ENCODE measurements around the gene LRRC71. TPM values are rescaled to one million over a fixed set of nuclear protein-coding genes. Genes with fewer than 3 reads are reported as not detected.

The LRRC71 gene
- total and polyA plus RNA-seq, 5 donors from 2014 or later: not detected

GRCh38 chr1:156959925-156960324 is 39.5 kb downstream of the LRRC71 start:
- H3K4me3 ChIP-seq (ENCODE audit: low read depth, low read length): no peak overlapping the region
- peak overlapping the region in 1 of 3 donors; percentile 75 for H3K27ac Mint-ChIP-seq
- H3K27me3 Mint-ChIP-seq: no peaks in the 10 kb centered on the region
- peaks cover 0 to 3% (median 0%) of the 10 kb centered on the region in 7 donors for H3K9me3 Mint-ChIP-seq
- no peaks in the 10 kb centered on the region for H3K27me3 ChIP-seq (ENCODE audit: control insufficient read depth, insufficient read depth, low read length)
- H3K36me3 Mint-ChIP-seq: peaks cover 60% of the 10 kb centered on the region
- peak overlapping the region in 2 of 4 donors; percentile 54 to 87 for H3K4me3 Mint-ChIP-seq
- no peak for ATAC-seq (ENCODE audit: low read depth in 2 of 2)
- H3K27ac ChIP-seq (ENCODE audit: insufficient read depth, low read length, poor library complexity, severe bottlenecking): no peak overlapping the region
- H3K9me3 ChIP-seq (ENCODE audit: control insufficient read depth in 2 of 2, low read length in 2 of 2): peaks cover 0 to 4% of the 10 kb centered on the region in 2 experiments
- peaks cover 47% of the 10 kb centered on the region for H3K36me3 ChIP-seq (ENCODE audit: control insufficient read depth, insufficient read depth, low read length)
- peaks cover 13 to 62% (median 38%) of the 10 kb centered on the region in 4 donors for H3K4me1 Mint-ChIP-seq
- peaks cover 32% of the 10 kb centered on the region for H3K4me1 ChIP-seq (ENCODE audit: control insufficient read depth, insufficient read depth, low read length, poor library complexity, severe bottlenecking)
- DNase-seq: no peak

GRCh38 chr1:156961709-156962108 is 41.3 kb downstream of the LRRC71 start:
- peaks cover 0 to 3% (median 0%) of the 10 kb centered on the region in 7 donors for H3K9me3 Mint-ChIP-seq
- peaks cover 3% of the 10 kb centered on the region for H3K27me3 ChIP-seq (ENCODE audit: control insufficient read depth, insufficient read depth, low read length)
- ATAC-seq (ENCODE audit: low read depth in 2 of 2) (peak; percentile 39 to 41), DNase-seq (peak in 2 of 3 donors; percentile 53 to 81)
- H3K27me3 Mint-ChIP-seq: peaks cover 13% of the 10 kb centered on the region
- peaks cover 0 to 4% of the 10 kb centered on the region in 2 experiments for H3K9me3 ChIP-seq (ENCODE audit: control insufficient read depth in 2 of 2, low read length in 2 of 2)
- H3K4me1 ChIP-seq (ENCODE audit: control insufficient read depth, insufficient read depth, low read length, poor library complexity, severe bottlenecking): peaks cover 32% of the 10 kb centered on the region
- H3K36me3 ChIP-seq (ENCODE audit: control insufficient read depth, insufficient read depth, low read length): peaks cover 29% of the 10 kb centered on the region
- H3K4me1 Mint-ChIP-seq: peaks cover 13 to 70% (median 41%) of the 10 kb centered on the region in 4 donors
- H3K27ac Mint-ChIP-seq: peak overlapping the region; percentile 22 to 80 (median 75)
- H3K4me3 ChIP-seq (ENCODE audit: low read depth, low read length): peak overlapping the region; percentile 39
- H3K36me3 Mint-ChIP-seq: peaks cover 47% of the 10 kb centered on the region
- peak overlapping the region; percentile 76 to 87 (median 80) for H3K4me3 Mint-ChIP-seq
- H3K27ac ChIP-seq (ENCODE audit: insufficient read depth, low read length, poor library complexity, severe bottlenecking): no peak overlapping the region

- peaks cover 29% of the 10 kb centered on the region for H3K36me3 Mint-ChIP-seq
- peaks cover 13 to 63% (median 36%) of the 10 kb centered on the region in 4 donors for H3K4me1 Mint-ChIP-seq
- peaks cover 0 to 3% (median 0%) of the 10 kb centered on the region in 7 donors for H3K9me3 Mint-ChIP-seq
- Histone ChIP-seq H3K4me3 (ENCODE audit: low read depth, low read length) (peak overlapping the region; percentile 88), H3K27ac (ENCODE audit: insufficient read depth, low read length, poor library complexity, severe bottlenecking) (peak overlapping the region; percentile 52), H3K4me1 (ENCODE audit: control insufficient read depth, insufficient read depth, low read length, poor library complexity, severe bottlenecking) (peaks cover 32% of the 10 kb centered on the region), H3K9me3 (ENCODE audit: control insufficient read depth in 2 of 2, low read length in 2 of 2) (peaks cover 0 to 4% of the 10 kb centered on the region in 2 experiments), H3K27me3 (ENCODE audit: control insufficient read depth, insufficient read depth, low read length) (peaks cover 7% of the 10 kb centered on the region), H3K36me3 (ENCODE audit: control insufficient read depth, insufficient read depth, low read length) (peaks cover 14% of the 10 kb centered on the region)
- peak overlapping the region; percentile 91 to 97 (median 95) for H3K27ac Mint-ChIP-seq
- peak overlapping the region; percentile 85 to 99 (median 92) for H3K4me3 Mint-ChIP-seq
- H3K27me3 Mint-ChIP-seq: peaks cover 29% of the 10 kb centered on the region
- ATAC-seq (ENCODE audit: low read depth in 2 of 2): peak; percentile 79 to 86
- peak in 2 of 3 donors; percentile 53 to 91 for DNase-seq
These were observed 43.2 kb downstream of the LRRC71 start for GRCh38 chr1:156963621-156964020.

GRCh38 chr1:156964441-156964840 is 44.0 kb downstream of the LRRC71 start:
- ATAC-seq (ENCODE audit: low read depth in 2 of 2) (no peak), DNase-seq (no peak)
- Mint-ChIP-seq H3K4me1 (peaks cover 13 to 57% (median 34%) of the 10 kb centered on the region in 4 donors), H3K4me3 (peak overlapping the region; percentile 63 to 99 (median 88)), H3K27ac (peak overlapping the region; percentile 12 to 95 (median 91)), H3K9me3 (peaks cover 0 to 3% (median 0%) of the 10 kb centered on the region in 7 donors), H3K27me3 (peaks cover 34% of the 10 kb centered on the region), H3K36me3 (peaks cover 25% of the 10 kb centered on the region)
- peaks cover 32% of the 10 kb centered on the region for H3K4me1 ChIP-seq (ENCODE audit: control insufficient read depth, insufficient read depth, low read length, poor library complexity, severe bottlenecking)
- H3K27ac ChIP-seq (ENCODE audit: insufficient read depth, low read length, poor library complexity, severe bottlenecking): no peak overlapping the region
- peaks cover 7% of the 10 kb centered on the region for H3K27me3 ChIP-seq (ENCODE audit: control insufficient read depth, insufficient read depth, low read length)
- H3K9me3 ChIP-seq (ENCODE audit: control insufficient read depth in 2 of 2, low read length in 2 of 2): peaks cover 0 to 4% of the 10 kb centered on the region in 2 experiments
- peak overlapping the region; percentile 88 for H3K4me3 ChIP-seq (ENCODE audit: low read depth, low read length)
- peaks cover 8% of the 10 kb centered on the region for H3K36me3 ChIP-seq (ENCODE audit: control insufficient read depth, insufficient read depth, low read length)

- Mint-ChIP-seq H3K9me3 (peaks cover 0 to 5% (median 0%) of the 10 kb centered on the region in 7 donors), H3K27ac (no peak overlapping the region), H3K4me1 (peaks cover 0 to 14% (median 8%) of the 10 kb centered on the region in 4 donors), H3K4me3 (no peak overlapping the region), H3K36me3 (no peaks in the 10 kb centered on the region), H3K27me3 (peaks cover 50% of the 10 kb centered on the region)
- Histone ChIP-seq H3K36me3 (ENCODE audit: control insufficient read depth, insufficient read depth, low read length) (no peaks in the 10 kb centered on the region), H3K4me1 (ENCODE audit: control insufficient read depth, insufficient read depth, low read length, poor library complexity, severe bottlenecking) (peaks cover under 1% of the 10 kb centered on the region), H3K9me3 (ENCODE audit: control insufficient read depth in 2 of 2, low read length in 2 of 2) (no peaks in the 10 kb centered on the region), H3K4me3 (ENCODE audit: low read depth, low read length) (no peak overlapping the region), H3K27ac (ENCODE audit: insufficient read depth, low read length, poor library complexity, severe bottlenecking) (no peak overlapping the region), H3K27me3 (ENCODE audit: control insufficient read depth, insufficient read depth, low read length) (peaks cover 12% of the 10 kb centered on the region)
- DNase-seq (no peak), ATAC-seq (ENCODE audit: low read depth in 2 of 2) (no peak)
These were observed 49.1 kb downstream of the LRRC71 start for GRCh38 chr1:156969496-156969895.

- peaks cover 13% of the 10 kb centered on the region for H3K27me3 ChIP-seq (ENCODE audit: control insufficient read depth, insufficient read depth, low read length)
- H3K4me1 ChIP-seq (ENCODE audit: control insufficient read depth, insufficient read depth, low read length, poor library complexity, severe bottlenecking): no peaks in the 10 kb centered on the region
- H3K27me3 Mint-ChIP-seq: peaks cover 50% of the 10 kb centered on the region
- no peaks in the 10 kb centered on the region for H3K9me3 ChIP-seq (ENCODE audit: control insufficient read depth in 2 of 2, low read length in 2 of 2)
- H3K27ac Mint-ChIP-seq: no peak overlapping the region
- no peaks in the 10 kb centered on the region for H3K36me3 ChIP-seq (ENCODE audit: control insufficient read depth, insufficient read depth, low read length)
- H3K4me3 ChIP-seq (ENCODE audit: low read depth, low read length): no peak overlapping the region
- H3K36me3 Mint-ChIP-seq: no peaks in the 10 kb centered on the region
- ATAC-seq (ENCODE audit: low read depth in 2 of 2): no peak
- H3K9me3 Mint-ChIP-seq: peaks cover 0 to 5% (median 0%) of the 10 kb centered on the region in 7 donors
- H3K4me3 Mint-ChIP-seq: no peak overlapping the region
- H3K27ac ChIP-seq (ENCODE audit: insufficient read depth, low read length, poor library complexity, severe bottlenecking): no peak overlapping the region
- peaks cover 0 to 12% (median 7%) of the 10 kb centered on the region in 4 donors for H3K4me1 Mint-ChIP-seq
- DNase-seq: peak in 2 of 3 donors; percentile 9 to 50
These were observed 49.6 kb downstream of the LRRC71 start for GRCh38 chr1:156970017-156970416.

GRCh38 chr1:156973417-156973816 is 53.0 kb downstream of the LRRC71 start:
- Mint-ChIP-seq H3K36me3 (no peaks in the 10 kb centered on the region), H3K27me3 (peaks cover 48% of the 10 kb centered on the region), H3K9me3 (peaks cover 0 to 5% (median 0%) of the 10 kb centered on the region in 7 donors), H3K27ac (peak overlapping the region in 1 of 3 donors; percentile 52), H3K4me3 (no peak overlapping the region), H3K4me1 (peaks cover 0 to 6% (median 3%) of the 10 kb centered on the region in 4 donors)
- no peaks in the 10 kb centered on the region for H3K9me3 ChIP-seq (ENCODE audit: control insufficient read depth in 2 of 2, low read length in 2 of 2)
- H3K36me3 ChIP-seq (ENCODE audit: control insufficient read depth, insufficient read depth, low read length): no peaks in the 10 kb centered on the region
- ATAC-seq (ENCODE audit: low read depth in 2 of 2) (no peak), DNase-seq (no peak)
- H3K4me1 ChIP-seq (ENCODE audit: control insufficient read depth, insufficient read depth, low read length, poor library complexity, severe bottlenecking): no peaks in the 10 kb centered on the region
- no peak overlapping the region for H3K4me3 ChIP-seq (ENCODE audit: low read depth, low read length)
- H3K27me3 ChIP-seq (ENCODE audit: control insufficient read depth, insufficient read depth, low read length): peaks cover 17% of the 10 kb centered on the region
- H3K27ac ChIP-seq (ENCODE audit: insufficient read depth, low read length, poor library complexity, severe bottlenecking): no peak overlapping the region

GRCh38 chr1:156975084-156975483 is 54.7 kb downstream of the LRRC71 start:
- H3K36me3 Mint-ChIP-seq: no peaks in the 10 kb centered on the region
- H3K4me3 Mint-ChIP-seq: no peak overlapping the region
- Histone ChIP-seq H3K9me3 (ENCODE audit: control insufficient read depth in 2 of 2, low read length in 2 of 2) (no peaks in the 10 kb centered on the region), H3K4me3 (ENCODE audit: low read depth, low read length) (no peak overlapping the region), H3K27me3 (ENCODE audit: control insufficient read depth, insufficient read depth, low read length) (peaks cover 21% of the 10 kb centered on the region), H3K4me1 (ENCODE audit: control insufficient read depth, insufficient read depth, low read length, poor library complexity, severe bottlenecking) (no peaks in the 10 kb centered on the region), H3K36me3 (ENCODE audit: control insufficient read depth, insufficient read depth, low read length) (no peaks in the 10 kb centered on the region), H3K27ac (ENCODE audit: insufficient read depth, low read length, poor library complexity, severe bottlenecking) (no peak overlapping the region)
- no peak overlapping the region for H3K27ac Mint-ChIP-seq
- H3K27me3 Mint-ChIP-seq: peaks cover 42% of the 10 kb centered on the region
- H3K4me1 Mint-ChIP-seq: peaks cover 0 to 2% (median under 1%) of the 10 kb centered on the region in 4 donors
- ATAC-seq (ENCODE audit: low read depth in 2 of 2): no peak
- H3K9me3 Mint-ChIP-seq: peaks cover 0 to 5% (median 0%) of the 10 kb centered on the region in 7 donors
- DNase-seq: no peak

Measured in CD4-positive, CD25-positive, alpha-beta regulatory T cell (primary cell).